Prostate gland (tissue), 2 donors: Measurements from ENCODE around the gene SLC5A4.

Experiments used
- CTCF ChIP-seq, 4 experiments: fragments of 200-600 bp in 2 of 4; fragments of 450-650 bp in 2 of 4; sonication (generic) in 2 of 4; IDR thresholded peaks; 1 replicate in 3 of 4; 2 replicates in 1 of 4; pipeline ENCODE4 v1.5.1; 2016 to 2019; ENCODE audit warnings: antibody characterized with exemption in 4 of 4, mild to moderate bottlenecking in 2 of 4, moderate library complexity in 2 of 4
- POLR2A ChIP-seq: fragments of 450-650 bp; IDR thresholded peaks from one replicate; pipeline ENCODE4 v1.6.1; 2016; ENCODE audit warnings: antibody characterized with exemption, mild to moderate bottlenecking

DNA sequence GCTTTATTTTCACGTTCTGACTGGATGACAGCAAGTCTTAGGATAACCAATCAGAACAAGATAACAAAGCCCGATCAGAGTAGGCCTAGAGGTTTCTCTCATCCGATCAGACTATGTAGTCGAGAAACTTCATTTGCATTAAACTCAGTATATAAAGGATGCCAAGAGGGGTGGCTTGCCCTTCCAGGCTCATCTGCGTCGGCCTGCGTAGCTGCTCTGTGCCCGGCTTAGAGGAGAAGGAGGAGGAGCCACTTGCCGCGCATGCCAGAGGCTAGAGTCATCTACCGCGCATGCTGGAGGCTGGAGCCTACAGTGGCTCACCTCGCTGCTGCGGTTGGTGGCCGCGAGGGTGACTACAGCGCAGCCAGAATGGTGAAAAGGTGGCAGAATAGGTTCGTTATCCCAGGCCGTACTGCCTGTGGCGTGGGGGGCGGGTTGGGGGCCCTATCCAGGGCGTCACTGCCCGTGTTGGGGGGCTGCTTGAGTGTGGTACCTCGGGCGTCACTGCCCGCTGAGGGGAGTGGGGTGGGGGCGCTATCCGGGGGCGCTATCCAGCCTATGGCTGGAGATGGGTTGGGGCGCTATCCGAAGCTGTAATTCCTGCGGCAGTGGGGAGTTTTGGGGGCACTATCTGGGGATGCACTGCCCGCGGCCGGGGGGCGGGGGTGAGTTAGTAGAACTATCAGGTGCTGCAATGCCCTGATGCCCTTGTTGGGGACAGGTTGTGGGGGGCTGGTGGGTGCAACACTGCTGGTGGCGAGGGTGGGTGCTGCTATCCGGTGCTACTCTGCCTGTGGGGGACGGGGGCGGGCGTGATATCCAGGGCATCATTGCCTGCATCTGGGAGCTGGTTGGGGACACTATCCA is 50.1 kb downstream of the SLC5A4 start, which contains the start of gene RFPL2:
- TF ChIP-seq CTCF (IDR thresholded peaks at IDR 0.05) (no peak), POLR2A (no peak)
